Muscle layer of duodenum (tissue), 2 donors: Measurements from ENCODE around the gene MAPT.

ENCODE experiments used
- H3K27ac ChIP-seq: one replicate; pipeline ENCODE4 v1.7.0; 2013; ENCODE audit warnings: mild to moderate bottlenecking, low read length
- H3K27me3 ChIP-seq: one replicate; pipeline ENCODE4 v1.7.0; 2013; ENCODE audit warnings: low read depth, mild to moderate bottlenecking, control low read depth, low read length
- H3K36me3 ChIP-seq, 2 donors: one replicate each; pipeline ENCODE4 v1.7.0; 2013; ENCODE audit warnings: low read length in 2 of 2, control low read depth in 1 of 2, mild to moderate bottlenecking in 1 of 2; ENCODE audit not compliant: insufficient read depth in 2 of 2, control insufficient read depth in 1 of 2
- H3K4me1 ChIP-seq, 2 donors: one replicate each; pipeline ENCODE4 v1.7.0; 2013; ENCODE audit warnings: low read length in 2 of 2, mild to moderate bottlenecking in 2 of 2, control low read depth in 1 of 2, moderate library complexity in 1 of 2; ENCODE audit not compliant: insufficient read depth in 2 of 2, control insufficient read depth in 1 of 2
- H3K4me3 ChIP-seq, 2 donors: one replicate each; pipeline ENCODE4 v1.7.0; 2013; ENCODE audit warnings: low read length in 2 of 2, low read depth in 1 of 2, mild to moderate bottlenecking in 1 of 2
- H3K9me3 ChIP-seq, 2 donors: one replicate each; pipeline ENCODE4 v1.7.0; 2013; ENCODE audit warnings: low read length in 2 of 2, control low read depth in 1 of 2, mild to moderate bottlenecking in 1 of 2; ENCODE audit not compliant: control insufficient read depth in 1 of 2
- donor health status: healthy.

Gene MAPT

GRCh38 chr17:45966606-45967280, 72.4 kb downstream of the MAPT start:
- peaks cover 0 to 4% of the 10 kb centered on the region in 2 donors for H3K4me1 ChIP-seq
- no peak overlapping the region for H3K27ac ChIP-seq
- no peak overlapping the region for H3K4me3 ChIP-seq
- no peaks in the 10 kb centered on the region for H3K27me3 ChIP-seq
- H3K36me3 ChIP-seq = no peaks in the 10 kb centered on the region
- no peaks in the 10 kb centered on the region for H3K9me3 ChIP-seq

DNA sequence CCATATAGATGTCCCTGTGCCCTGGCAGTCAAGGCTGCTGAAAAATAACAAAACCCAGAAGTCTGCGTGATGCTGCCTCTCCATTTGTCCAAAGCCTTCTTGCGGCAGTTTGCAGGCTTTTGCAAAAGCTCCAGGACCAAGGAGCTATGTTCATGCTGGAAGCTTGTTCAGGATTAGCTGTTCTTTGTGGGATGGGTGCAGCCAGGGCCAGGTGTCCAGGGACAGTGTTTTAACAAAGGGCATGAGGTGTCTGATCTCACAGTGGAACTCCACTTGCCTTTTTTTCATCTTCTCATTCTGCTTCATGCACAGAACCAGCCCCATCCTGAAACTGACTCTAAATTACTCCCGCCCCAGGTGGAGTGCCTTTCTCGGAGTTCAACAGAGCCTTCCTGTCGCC, 73.0 kb downstream of the MAPT start:
- no peaks in the 10 kb centered on the region for H3K27me3 ChIP-seq
- no peak overlapping the region for H3K27ac ChIP-seq
- H3K36me3 ChIP-seq = no peaks in the 10 kb centered on the region
- no peaks in the 10 kb centered on the region for H3K9me3 ChIP-seq
- H3K4me1 ChIP-seq = peaks cover 0 to 4% of the 10 kb centered on the region in 2 donors
- H3K4me3 ChIP-seq = no peak overlapping the region

- no peak overlapping the region for H3K27ac ChIP-seq
- H3K27me3 ChIP-seq = no peaks in the 10 kb centered on the region
- H3K36me3 ChIP-seq = no peaks in the 10 kb centered on the region
- no peak overlapping the region for H3K4me3 ChIP-seq
- H3K9me3 ChIP-seq = no peaks in the 10 kb centered on the region
- peaks cover 0 to 4% of the 10 kb centered on the region in 2 donors for H3K4me1 ChIP-seq
Observed at GRCh38 chr17:45968732-45969131, 74.4 kb downstream of the MAPT start.

DNA sequence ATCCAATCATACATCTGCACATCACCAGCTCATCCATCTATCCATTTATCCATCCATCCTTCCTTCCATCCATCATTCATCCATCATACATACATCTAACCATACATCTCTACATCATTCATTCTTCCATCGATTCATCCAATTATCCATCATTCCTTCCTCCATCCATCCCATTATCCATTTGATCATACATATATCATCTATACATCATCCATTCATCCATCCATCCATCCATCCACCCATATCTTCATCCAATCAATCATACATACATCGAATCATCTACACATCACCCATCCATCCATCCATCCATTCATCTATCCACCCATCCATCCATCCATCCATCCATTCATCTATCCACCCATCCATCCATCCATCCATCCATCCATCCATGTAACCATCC, 75.4 kb downstream of the MAPT start:
- peaks cover 0 to 4% of the 10 kb centered on the region in 2 donors for H3K4me1 ChIP-seq
- H3K4me3 ChIP-seq = no peak overlapping the region
- H3K27me3 ChIP-seq = no peaks in the 10 kb centered on the region
- no peak overlapping the region for H3K27ac ChIP-seq
- H3K9me3 ChIP-seq = no peaks in the 10 kb centered on the region
- no peaks in the 10 kb centered on the region for H3K36me3 ChIP-seq

GRCh38 chr17:45970659-45971058, 76.3 kb downstream of the MAPT start:
- no peak overlapping the region for H3K27ac ChIP-seq
- no peaks in the 10 kb centered on the region for H3K36me3 ChIP-seq
- H3K9me3 ChIP-seq = no peaks in the 10 kb centered on the region
- no peaks in the 10 kb centered on the region for H3K27me3 ChIP-seq
- H3K4me1 ChIP-seq = peaks cover 0 to 3% of the 10 kb centered on the region in 2 donors
- H3K4me3 ChIP-seq = no peak overlapping the region

GRCh38 chr17:45971698-45972141, 77.4 kb downstream of the MAPT start:
- H3K4me1 ChIP-seq = no peaks in the 10 kb centered on the region
- no peaks in the 10 kb centered on the region for H3K9me3 ChIP-seq
- H3K4me3 ChIP-seq = no peak overlapping the region
- no peaks in the 10 kb centered on the region for H3K27me3 ChIP-seq
- H3K27ac ChIP-seq = no peak overlapping the region
- no peaks in the 10 kb centered on the region for H3K36me3 ChIP-seq

DNA sequence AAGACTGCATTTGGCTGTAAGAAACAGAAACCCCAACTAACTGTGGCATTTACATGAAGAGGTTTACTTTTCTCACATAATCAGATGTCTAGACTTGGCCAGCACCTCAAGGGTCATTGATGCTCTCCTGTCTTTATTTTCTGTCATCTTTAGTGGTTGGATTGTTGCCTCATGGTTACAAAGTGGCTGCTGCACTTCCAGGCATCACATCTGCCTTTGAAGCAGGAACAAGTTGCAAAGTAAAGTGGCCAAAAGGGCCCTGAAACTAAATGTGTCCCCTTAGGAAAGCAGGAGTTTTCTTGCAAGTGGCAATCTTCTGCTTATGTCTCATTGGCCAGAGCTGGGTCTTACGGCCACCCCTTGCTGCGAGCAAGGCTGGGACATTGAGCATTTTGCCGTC, 78.2 kb downstream of the MAPT start:
- Histone ChIP-seq H3K27ac (no peak overlapping the region), H3K36me3 (no peaks in the 10 kb centered on the region), H3K27me3 (no peaks in the 10 kb centered on the region), H3K4me1 (no peaks in the 10 kb centered on the region), H3K4me3 (no peak overlapping the region), H3K9me3 (no peaks in the 10 kb centered on the region)

GRCh38 chr17:45973099-45973780, 78.9 kb downstream of the MAPT start:
- Histone ChIP-seq H3K9me3 (no peaks in the 10 kb centered on the region), H3K4me3 (no peak overlapping the region), H3K27me3 (no peaks in the 10 kb centered on the region), H3K27ac (no peak overlapping the region), H3K4me1 (no peaks in the 10 kb centered on the region), H3K36me3 (no peaks in the 10 kb centered on the region)

DNA sequence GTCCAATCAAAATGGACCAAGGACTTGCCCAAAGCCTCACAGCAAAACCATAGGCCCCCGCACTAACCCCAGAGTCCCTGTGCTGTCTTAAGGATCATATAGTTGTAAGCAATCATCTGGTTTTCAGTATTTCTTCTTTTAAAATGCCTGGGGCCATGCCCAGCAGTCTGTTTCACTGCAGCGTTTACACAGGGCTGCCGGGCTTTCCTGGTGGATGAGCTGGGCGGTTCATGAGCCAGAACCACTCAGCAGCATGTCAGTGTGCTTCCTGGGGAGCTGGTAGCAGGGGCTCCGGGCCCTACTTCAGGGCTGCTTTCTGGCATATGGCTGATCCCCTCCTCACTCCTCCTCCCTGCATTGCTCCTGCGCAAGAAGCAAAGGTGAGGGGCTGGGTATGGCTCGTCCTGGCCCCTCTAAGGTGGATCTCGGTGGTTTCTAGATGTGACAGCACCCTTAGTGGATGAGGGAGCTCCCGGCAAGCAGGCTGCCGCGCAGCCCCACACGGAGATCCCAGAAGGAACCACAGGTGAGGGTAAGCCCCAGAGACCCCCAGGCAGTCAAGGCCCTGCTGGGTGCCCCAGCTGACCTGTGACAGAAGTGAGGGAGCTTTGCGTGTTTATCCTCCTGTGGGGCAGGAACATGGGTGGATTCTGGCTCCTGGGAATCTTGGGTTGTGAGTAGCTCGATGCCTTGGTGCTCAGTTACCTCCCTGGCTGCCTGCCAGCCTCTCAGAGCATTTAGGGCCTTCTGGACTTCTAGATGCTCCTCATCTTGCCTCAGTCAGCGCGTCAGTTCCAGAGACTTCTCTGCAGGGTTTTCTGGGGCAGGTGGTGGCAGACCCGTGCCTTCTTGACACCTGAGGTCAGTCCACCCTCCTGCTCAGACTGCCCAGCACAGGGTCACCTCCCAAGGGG, 79.8 kb downstream of the MAPT start:
- Histone ChIP-seq H3K4me3 (no peak overlapping the region), H3K27me3 (no peaks in the 10 kb centered on the region), H3K4me1 (no peaks in the 10 kb centered on the region), H3K27ac (no peak overlapping the region), H3K36me3 (no peaks in the 10 kb centered on the region), H3K9me3 (no peaks in the 10 kb centered on the region)

DNA sequence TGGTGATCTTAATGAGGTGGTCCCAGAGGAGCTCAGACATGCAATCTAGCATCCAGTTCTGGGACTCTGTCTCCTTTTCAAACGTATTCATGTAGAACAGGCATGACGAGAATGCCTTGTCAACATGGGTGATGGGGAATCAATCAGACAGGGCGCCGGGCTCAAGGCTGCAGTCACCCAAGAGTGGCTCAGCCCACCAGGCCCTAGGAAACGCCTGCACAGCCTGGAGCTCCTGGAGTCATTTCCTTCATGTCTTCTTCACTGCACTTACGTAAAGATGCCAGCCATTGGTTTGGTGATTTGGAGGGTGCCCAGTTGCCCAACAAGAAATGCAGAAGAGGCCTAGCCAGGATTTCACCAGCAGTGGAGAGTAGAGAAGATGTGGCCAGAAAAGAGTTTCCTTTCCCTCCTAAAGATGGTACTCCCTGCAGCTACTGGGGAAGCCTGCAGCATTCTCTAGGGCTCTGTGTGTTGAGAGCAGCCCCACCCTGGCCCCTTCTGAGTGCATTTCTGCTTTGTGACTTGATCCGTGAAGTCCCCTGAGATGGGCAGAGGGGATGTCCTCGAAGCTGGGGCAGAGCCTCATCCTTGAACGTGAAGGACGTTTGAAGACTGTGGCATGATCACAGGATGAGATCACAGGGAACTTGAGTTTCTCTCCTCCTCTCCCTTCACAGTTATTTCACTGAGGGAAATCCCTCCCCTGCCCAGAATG, 80.7 kb downstream of the MAPT start:
- no peaks in the 10 kb centered on the region for H3K27me3 ChIP-seq
- no peaks in the 10 kb centered on the region for H3K9me3 ChIP-seq
- no peak overlapping the region for H3K4me3 ChIP-seq
- no peak overlapping the region for H3K27ac ChIP-seq
- H3K36me3 ChIP-seq = no peaks in the 10 kb centered on the region
- no peaks in the 10 kb centered on the region for H3K4me1 ChIP-seq
